OCI-LY1 (cell line): Measurements from ENCODE around the gene RUNX3.

Experiments
- H2AFZ ChIP-seq: fragments of 200-600 bp; sonication (generic), shearing (Covaris generic); 2 replicates; pipeline ENCODE4 v1.6.0; 2014; ENCODE audit warnings: antibody characterized with exemption, mild to moderate bottlenecking, low read length
- H3F3A ChIP-seq: fragments of 200-600 bp; sonication (generic), shearing (Covaris generic); 2 replicates; pipeline ENCODE4 v1.6.0; 2014; ENCODE audit warnings: mild to moderate bottlenecking, antibody characterized with exemption, low read length, moderate library complexity; ENCODE audit not compliant: insufficient read depth
- H3K27ac ChIP-seq: fragments of 200-600 bp; sonication (generic); 2 replicates; pipeline ENCODE4 v1.5.1; 2014; ENCODE audit warnings: low read length, mixed run types, mild to moderate bottlenecking, low read depth; ENCODE audit not compliant: poor library complexity, severe bottlenecking
- H3K27me3 ChIP-seq: fragments of 200-600 bp; sonication (generic); 2 replicates; pipeline ENCODE4 v1.6.0; 2014; ENCODE audit warnings: antibody characterized with exemption, mild to moderate bottlenecking, low read length, moderate library complexity; ENCODE audit not compliant: insufficient read depth
- H3K36me3 ChIP-seq: fragments of 200-600 bp; sonication (generic); 2 replicates; pipeline ENCODE4 v1.6.1; 2014; ENCODE audit warnings: mild to moderate bottlenecking, antibody characterized with exemption, low read length, moderate library complexity, mixed read lengths; ENCODE audit not compliant: insufficient read depth
- H3K4me1 ChIP-seq: fragments of 200-600 bp; sonication (generic); 2 replicates; pipeline ENCODE4 v1.5.1; 2014; ENCODE audit warnings: mild to moderate bottlenecking, low read length, moderate library complexity; ENCODE audit not compliant: insufficient read depth, severe bottlenecking
- H3K4me2 ChIP-seq: fragments of 200-600 bp; sonication (generic), shearing (Covaris generic); 2 replicates; pipeline ENCODE4 v1.6.1; 2014; ENCODE audit warnings: low read length
- H3K4me3 ChIP-seq: fragments of 200-600 bp; sonication (generic); 2 replicates; pipeline ENCODE4 v1.5.1; 2014; ENCODE audit warnings: low read length, low read depth, mild to moderate bottlenecking, mixed read lengths; ENCODE audit not compliant: poor library complexity, severe bottlenecking
- H3K79me2 ChIP-seq: fragments of 200-600 bp; shearing (Covaris generic); 2 replicates; pipeline ENCODE4 v1.6.1; 2016; ENCODE audit warnings: mixed run types, low read length, mixed read lengths; ENCODE audit not compliant: insufficient read depth
- H3K9ac ChIP-seq: fragments of 200-600 bp; sonication (generic), shearing (Covaris generic); 2 replicates; pipeline ENCODE4 v1.6.1; 2014; ENCODE audit warnings: mild to moderate bottlenecking, low read length, mixed read lengths
- H3K9me2 ChIP-seq: fragments of 200-600 bp; sonication (generic), shearing (Covaris generic); 2 replicates; pipeline ENCODE4 v1.6.1; 2014; ENCODE audit warnings: low read depth, mild to moderate bottlenecking, low read length, mixed read lengths
- H3K9me3 ChIP-seq: fragments of 200-600 bp; shearing (Covaris generic); 2 replicates; pipeline ENCODE4 v1.6.1; 2014; ENCODE audit warnings: low read length, mixed read lengths
- H4K20me1 ChIP-seq: fragments of 200-600 bp; sonication (generic), shearing (Covaris generic); 2 replicates; pipeline ENCODE4 v1.6.0; 2016; ENCODE audit warnings: mild to moderate bottlenecking, low read length; ENCODE audit not compliant: insufficient read depth
- CTCF ChIP-seq: fragments of 200-600 bp; sonication (generic), shearing (Covaris generic); IDR thresholded peaks from 2 replicates; pipeline ENCODE4 v1.5.1; 2017; ENCODE audit warnings: mild to moderate bottlenecking, antibody characterized with exemption, low read length, moderate library complexity, mixed read lengths
- EZH2 ChIP-seq: fragments of 200-600 bp; sonication (generic), shearing (Covaris generic); IDR thresholded peaks from 2 replicates; pipeline ENCODE4 v1.8.0; 2017; ENCODE audit warnings: borderline replicate concordance, mixed run types, mild to moderate bottlenecking, antibody characterized with exemption, low read length, moderate library complexity, mixed read lengths

RUNX3 gene

GRCh38 chr1:24975391-24975790 is 45.3 kb upstream of the RUNX3 start:
- Histone ChIP-seq H3F3A (no peaks in the 10 kb centered on the region), H3K79me2 (no peaks in the 10 kb centered on the region), H3K9me3 (peaks cover 23% of the 10 kb centered on the region), H3K9me2 (no peaks in the 10 kb centered on the region), H2AFZ (no peak overlapping the region), H4K20me1 (no peaks in the 10 kb centered on the region), H3K9ac (no peak overlapping the region), H3K27ac (no peak overlapping the region), H3K4me3 (no peak overlapping the region), H3K4me2 (no peak overlapping the region), H3K27me3 (peaks cover 14% of the 10 kb centered on the region; the same call in 1 of the 2 replicates), H3K36me3 (no peaks in the 10 kb centered on the region; the same call in 1 of the 2 replicates), H3K4me1 (no peaks in the 10 kb centered on the region)
- no peak for TF ChIP-seq EZH2
- TF ChIP-seq CTCF = no peak

- Histone ChIP-seq H3K4me1 (no peaks in the 10 kb centered on the region), H3K9me3 (peaks cover 21% of the 10 kb centered on the region), H3K36me3 (no peaks in the 10 kb centered on the region; the same call in 1 of the 2 replicates), H3K4me3 (no peak overlapping the region), H4K20me1 (no peaks in the 10 kb centered on the region), H3F3A (no peaks in the 10 kb centered on the region), H2AFZ (no peak overlapping the region), H3K27me3 (peaks cover 9% of the 10 kb centered on the region; the same call in 1 of the 2 replicates), H3K9me2 (no peaks in the 10 kb centered on the region), H3K27ac (no peak overlapping the region), H3K9ac (no peak overlapping the region), H3K4me2 (no peak overlapping the region), H3K79me2 (no peaks in the 10 kb centered on the region)
- TF ChIP-seq CTCF = no peak
- no peak for TF ChIP-seq EZH2
Observed at GRCh38 chr1:24973315-24973714, 43.2 kb upstream of the RUNX3 start.

- no peak overlapping the region for H3K27ac ChIP-seq
- H3K4me1 ChIP-seq = no peaks in the 10 kb centered on the region
- H3K27me3 ChIP-seq = peaks cover 9% of the 10 kb centered on the region; the same call in 1 of the 2 replicates
- TF ChIP-seq CTCF (no peak), EZH2 (no peak)
- peaks cover 21% of the 10 kb centered on the region for H3K9me3 ChIP-seq
- H3K79me2 ChIP-seq = no peaks in the 10 kb centered on the region
- no peak overlapping the region for H3K9ac ChIP-seq
- H3K9me2 ChIP-seq = no peaks in the 10 kb centered on the region
- no peak overlapping the region for H3K4me2 ChIP-seq
- H3K36me3 ChIP-seq = no peaks in the 10 kb centered on the region; the same call in 1 of the 2 replicates
- no peaks in the 10 kb centered on the region for H4K20me1 ChIP-seq
- no peaks in the 10 kb centered on the region for H3F3A ChIP-seq
- no peak overlapping the region for H2AFZ ChIP-seq
- H3K4me3 ChIP-seq = no peak overlapping the region
Observed at GRCh38 chr1:24972915-24973242, 42.8 kb upstream of the RUNX3 start.
